ENCODE results near the gene CIZ1.
"Not testable (repeated sequence)": the region's sequence is repeated elsewhere in the genome, so short reads cannot be mapped to it uniquely, and the experiment has no call there.

CIZ1 gene

DNA sequence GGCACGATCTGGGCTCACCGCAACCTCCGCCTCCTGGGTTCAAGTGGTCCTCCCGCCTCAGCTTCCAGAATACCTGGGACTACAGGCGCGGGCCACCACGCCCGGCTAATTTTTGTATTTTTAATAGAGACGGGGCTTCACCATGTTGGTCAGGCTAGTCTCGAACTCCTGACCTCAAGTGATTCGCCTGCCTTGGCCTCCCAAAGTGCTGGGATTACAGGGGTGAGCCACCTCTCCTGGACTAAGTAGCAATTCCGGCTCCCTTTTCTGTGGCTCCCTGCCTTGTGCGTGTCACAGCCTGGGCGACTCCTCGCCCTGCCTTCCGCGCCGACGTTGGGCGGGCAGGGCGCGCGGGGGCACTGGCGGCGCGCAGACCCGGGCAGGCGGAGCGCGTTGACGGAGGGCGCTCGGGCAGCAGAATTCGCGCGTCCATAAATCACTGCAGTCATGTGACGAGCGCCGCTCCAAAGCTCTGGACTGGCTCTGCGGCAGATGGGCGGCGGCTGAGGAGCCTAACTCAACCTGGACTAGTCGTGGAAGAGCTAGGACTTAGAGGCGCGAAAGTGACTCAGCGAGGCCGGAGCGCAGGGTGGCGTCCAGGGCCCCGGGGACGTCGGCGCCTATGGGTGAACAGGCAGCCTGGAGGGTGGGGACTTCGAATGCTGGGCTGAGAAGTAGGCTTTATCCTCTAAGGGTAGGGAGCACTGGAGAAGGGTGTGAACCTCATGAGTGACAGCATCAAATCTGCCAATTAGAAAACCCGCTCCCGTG, 1.4 kb upstream of the CIZ1 start:
- peak overlapping the region; percentile 66 for H3K27ac ChIP-seq
- peak; percentile 83 for DNase-seq (ENCODE audit: low read depth, low spot score)

GRCh38 chr9:128190516-128191405, 611 bp downstream of the CIZ1 start:
- no peak for DNase-seq (ENCODE audit: low read depth, low spot score)
- H3K27ac ChIP-seq = peak overlapping the region; percentile 66

DNA sequence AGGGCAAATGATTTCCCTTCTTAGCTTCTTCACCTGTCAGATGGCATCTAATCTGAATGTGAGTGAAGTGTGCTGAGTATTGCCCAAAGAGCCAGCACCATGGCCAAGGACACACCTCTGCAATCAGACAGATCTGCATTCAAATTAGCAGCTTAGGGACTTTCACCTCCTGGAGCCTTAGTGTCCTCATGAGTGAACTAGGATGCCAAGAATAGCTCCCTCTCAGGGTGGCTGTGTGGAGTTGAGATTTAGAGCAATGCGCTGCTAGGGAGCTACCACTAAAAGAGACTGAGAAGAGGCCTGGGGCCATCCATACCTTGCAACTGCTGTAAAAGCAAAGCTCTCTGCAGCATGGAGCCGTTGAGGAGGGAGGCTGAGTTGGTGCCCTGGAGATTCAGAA, 1.4 kb downstream of the CIZ1 start:
- no peak for DNase-seq (ENCODE audit: low read depth, low spot score)
- no peak overlapping the region for H3K27ac ChIP-seq

DNA sequence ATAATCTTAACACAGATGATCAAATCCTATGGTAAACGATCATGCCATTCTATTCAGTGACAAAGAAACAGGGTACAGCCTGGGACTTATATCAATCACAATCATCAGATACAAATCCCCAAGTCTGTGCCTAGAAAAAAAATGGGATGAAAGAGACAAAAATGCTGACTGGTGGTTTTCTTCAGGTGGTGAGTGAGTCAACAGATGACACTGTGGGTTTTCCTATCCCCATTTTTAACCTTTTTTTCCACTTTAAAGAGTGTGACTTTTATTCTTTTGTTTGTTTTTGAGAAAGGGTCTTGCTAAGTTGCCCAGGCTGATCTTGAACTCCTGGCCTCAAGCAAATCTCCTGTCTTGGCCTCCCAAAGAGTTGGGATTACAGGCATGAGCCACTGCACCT, 3.2 kb downstream of the CIZ1 start:
- no peak for DNase-seq (ENCODE audit: low read depth, low spot score)
- no peak overlapping the region for H3K27ac ChIP-seq

DNA sequence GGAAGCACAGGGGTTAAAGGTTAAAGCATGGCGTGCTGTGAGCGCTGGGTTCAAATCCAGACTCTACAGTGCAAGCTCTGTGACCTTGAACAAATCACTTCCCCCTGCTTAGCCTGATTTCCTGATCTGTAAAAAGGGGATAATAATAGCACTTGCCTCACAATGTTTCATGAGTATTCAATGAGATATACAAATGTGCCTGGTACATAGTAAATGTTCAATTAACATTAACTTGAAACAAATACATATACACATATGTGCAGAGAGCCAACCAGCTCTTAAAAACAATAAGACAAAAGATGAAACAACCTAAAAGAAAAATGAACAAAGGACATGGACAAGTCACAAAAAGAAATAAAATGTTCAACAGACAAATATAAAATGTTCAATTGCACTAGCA, 4.0 kb downstream of the CIZ1 start:
- H3K27ac ChIP-seq = no peak overlapping the region
- DNase-seq (ENCODE audit: low read depth, low spot score) = no peak

DNA sequence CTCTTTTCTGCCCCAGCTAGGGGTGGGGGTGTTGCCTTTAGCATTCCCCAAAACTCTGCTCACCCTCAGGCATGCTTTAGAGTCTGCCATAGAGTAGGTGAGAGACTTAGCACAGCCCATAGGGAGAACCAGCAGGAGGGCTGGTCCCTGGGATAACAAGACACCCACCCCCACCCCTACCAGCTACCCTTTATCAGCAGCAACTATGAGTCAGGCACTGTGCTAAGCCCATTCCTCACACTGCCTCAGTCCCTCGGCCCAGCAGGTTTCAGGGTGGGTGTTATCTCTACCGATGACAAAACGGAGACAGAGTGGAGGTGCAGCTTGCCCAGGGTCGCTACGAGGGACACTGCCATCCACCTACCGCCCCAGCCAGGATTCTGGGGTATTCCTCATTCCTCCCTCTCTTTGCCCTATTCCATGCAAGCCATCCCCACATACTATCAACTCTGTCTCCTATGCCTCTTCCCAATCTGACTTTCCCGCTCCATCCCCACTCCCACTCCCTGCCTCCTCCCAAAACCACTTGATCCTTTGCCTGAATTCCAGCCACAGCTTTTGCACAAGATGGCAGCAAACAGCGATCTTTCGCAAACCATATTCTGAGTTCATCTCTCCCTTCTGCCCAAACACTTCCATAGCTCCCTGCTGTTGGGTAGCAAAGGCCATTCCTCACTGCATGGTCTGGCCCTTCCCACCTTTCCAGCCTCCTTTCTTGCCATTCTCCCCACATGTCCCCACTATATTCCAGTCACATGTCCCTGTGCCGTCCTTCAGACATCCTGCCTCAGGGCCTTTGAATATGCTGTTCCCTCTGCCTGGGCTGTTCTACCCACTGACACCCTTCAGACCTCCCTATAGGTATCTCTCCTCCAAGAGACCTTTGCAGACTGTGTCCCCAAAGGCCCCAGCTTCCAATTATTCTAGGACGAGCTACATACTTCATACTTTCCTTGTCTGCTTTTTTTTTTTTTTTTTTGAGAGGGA, 5.1 kb downstream of the CIZ1 start:
- DNase-seq (ENCODE audit: low read depth, low spot score) = no peak
- no peak overlapping the region for H3K27ac ChIP-seq

- no peak for DNase-seq (ENCODE audit: low read depth, low spot score)
- no peak overlapping the region for H3K27ac ChIP-seq
These were observed 8.3 kb downstream of the CIZ1 start for GRCh38 chr9:128182893-128183588.

DNA sequence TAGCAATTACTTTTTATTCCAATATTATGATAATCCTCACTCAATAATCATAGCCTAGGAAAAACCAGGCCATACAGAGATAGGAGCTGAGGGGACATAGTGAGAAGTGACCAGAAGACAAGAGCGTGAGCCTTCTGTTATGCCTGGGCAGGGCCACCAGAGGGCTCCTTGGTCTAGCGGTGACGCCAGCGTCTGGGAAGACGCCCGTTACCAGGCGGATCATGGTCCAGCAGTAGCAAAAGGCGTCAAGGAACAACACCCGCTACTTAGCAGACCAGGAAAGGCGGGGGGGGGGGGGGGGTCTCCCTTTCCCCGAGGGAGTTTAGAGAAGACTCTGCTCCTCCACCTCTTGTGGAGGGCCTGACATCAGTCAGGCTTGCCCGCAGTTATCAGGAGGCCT, 9.9 kb downstream of the CIZ1 start:
- DNase-seq (ENCODE audit: low read depth, low spot score); H3K27ac ChIP-seq: not testable (repeated sequence)

- DNase-seq (ENCODE audit: low read depth, low spot score) = no peak
- H3K27ac ChIP-seq = no peak overlapping the region
These were observed 10.9 kb downstream of the CIZ1 start for GRCh38 chr9:128180447-128180846.

- no peak overlapping the region for H3K27ac ChIP-seq
- no peak for DNase-seq (ENCODE audit: low read depth, low spot score)
These were observed 11.4 kb downstream of the CIZ1 start for GRCh38 chr9:128180001-128180400.

DNA sequence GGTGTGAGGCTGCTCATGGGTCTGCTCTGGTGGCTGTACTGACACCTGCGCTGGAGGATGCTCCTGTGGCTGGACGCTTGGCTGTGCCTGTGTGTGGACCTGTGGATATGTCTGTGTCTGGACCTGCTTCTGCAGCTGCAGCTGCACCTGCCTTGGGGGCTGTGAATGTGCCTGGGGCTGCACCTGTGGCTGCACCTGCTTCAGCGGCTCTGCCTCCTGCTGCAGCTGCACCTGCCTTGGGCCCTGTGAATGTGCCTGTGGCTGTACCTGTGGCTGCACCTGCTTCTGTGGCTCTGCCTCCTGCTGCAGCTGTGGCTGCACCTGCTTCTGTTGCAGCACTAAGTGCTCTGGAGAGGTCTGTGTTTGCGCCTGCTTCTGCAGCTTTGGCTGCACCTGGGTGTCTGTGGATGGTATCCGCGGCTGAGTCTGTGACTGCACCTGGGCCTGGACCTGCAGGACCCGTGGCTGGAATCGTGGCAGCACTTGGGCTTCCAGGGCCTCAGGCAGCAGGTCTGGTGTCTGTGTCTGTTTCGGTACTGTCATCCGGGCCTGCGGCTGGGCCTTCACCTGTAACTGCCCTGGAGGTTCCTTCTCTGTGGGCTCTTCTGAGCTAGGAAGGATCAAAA, 12.5 kb downstream of the CIZ1 start:
- no peak for DNase-seq (ENCODE audit: low read depth, low spot score)
- H3K27ac ChIP-seq = no peak overlapping the region

DNA sequence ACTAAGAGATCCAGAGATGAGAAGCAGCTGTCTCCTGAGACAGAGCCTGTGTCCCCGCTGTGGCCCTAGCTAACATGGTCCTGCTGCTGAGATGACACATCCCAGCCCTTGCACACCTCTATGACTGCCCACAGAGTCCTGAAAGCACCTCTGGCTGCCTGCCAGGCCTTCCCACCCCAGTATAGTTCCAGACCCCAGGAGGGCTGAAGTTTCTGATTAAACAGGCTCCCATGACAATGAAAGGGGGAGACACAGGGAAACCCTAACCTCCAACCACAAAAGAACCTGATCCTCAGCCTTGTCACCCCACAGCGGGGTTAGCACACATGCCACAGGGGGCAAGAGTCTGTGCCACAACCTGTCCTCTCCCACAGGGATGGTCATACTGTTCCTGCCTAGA, 15.6 kb downstream of the CIZ1 start:
- DNase-seq (ENCODE audit: low read depth, low spot score) = no peak

GRCh38 chr9:128175102-128175563, 16.2 kb downstream of the CIZ1 start:
- DNase-seq (ENCODE audit: low read depth, low spot score) = no peak

More for the DNA sequence above, 15.6 kb downstream of the CIZ1 start:
- no peak overlapping the region for H3K27ac ChIP-seq

GRCh38 chr9:128174062-128174461, 17.3 kb downstream of the CIZ1 start:
- no peak for DNase-seq (ENCODE audit: low read depth, low spot score)
- no peak overlapping the region for H3K27ac ChIP-seq

More at GRCh38 chr9:128175102-128175563, 16.2 kb downstream of the CIZ1 start:
- H3K27ac ChIP-seq = no peak overlapping the region

DNA sequence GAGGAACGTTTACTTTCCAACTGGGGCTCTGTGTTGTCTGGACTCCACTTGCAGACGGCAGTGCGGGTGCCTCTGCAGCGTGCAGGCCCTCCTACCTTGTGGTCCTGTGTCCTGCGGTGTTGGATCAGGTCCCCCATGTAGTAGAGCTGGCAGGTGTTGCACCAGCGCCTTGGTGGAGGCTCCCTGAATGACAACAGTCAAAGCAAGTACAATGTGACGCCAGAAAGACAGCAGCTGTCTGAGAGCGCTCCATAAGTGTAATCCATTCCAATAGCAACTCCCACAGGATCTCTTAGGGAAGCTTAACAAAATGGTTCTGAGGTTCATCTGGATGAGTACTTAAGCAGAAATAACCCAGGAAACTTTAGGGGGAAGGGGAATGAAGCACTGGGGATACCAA, 21.4 kb downstream of the CIZ1 start:
- DNase-seq (ENCODE audit: low read depth, low spot score) = no peak
- H3K27ac ChIP-seq = no peak overlapping the region

DNA sequence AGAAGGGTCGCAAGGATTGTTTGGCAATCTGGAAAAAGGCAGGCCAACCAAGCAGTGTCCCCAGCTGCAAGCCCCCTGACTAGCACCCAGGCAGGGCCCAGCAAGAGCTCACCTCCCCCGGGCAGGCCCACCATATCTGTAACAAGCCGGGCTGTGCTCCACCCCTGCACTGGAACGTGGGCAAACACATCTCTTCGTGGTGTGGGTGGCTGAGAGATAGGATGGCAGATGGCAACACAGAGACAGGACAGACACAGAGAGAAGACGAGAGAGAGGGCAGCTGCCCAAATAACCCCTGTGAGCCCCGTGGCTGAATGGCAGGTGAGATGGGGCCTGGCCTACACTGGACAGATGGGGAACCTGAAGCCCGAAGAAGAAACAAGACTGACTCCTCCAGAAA, 21.9 kb downstream of the CIZ1 start:
- no peak overlapping the region for H3K27ac ChIP-seq

DNA sequence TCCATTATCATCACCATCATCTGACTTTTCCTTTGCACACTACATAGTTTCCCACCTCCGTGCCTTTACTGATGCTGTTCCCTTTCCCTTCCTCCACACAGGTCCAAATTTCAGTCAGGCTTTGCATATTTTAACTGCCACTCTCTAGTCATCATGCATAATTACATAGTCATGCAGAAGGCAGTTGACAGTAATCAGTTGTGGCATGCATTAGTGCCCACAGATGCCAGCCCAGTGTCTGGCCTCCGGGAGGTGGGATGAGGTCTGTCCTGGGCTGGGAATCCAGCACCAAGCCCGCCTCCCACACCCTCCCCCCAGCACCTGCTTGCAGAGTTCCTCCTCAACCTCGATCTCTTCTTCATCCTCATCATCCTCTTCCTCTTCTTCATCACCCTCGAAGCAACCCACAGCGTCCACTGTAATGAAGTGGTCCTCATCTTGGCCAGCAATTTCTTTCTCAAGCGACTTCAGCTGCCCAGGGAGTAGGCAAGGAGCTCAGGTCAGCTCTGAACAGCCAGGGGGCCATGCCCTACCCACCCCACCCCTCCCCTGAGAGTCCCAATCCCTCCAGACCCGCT, 22.6 kb downstream of the CIZ1 start:
- H3K27ac ChIP-seq = no peak overlapping the region
- DNase-seq (ENCODE audit: low read depth, low spot score) = no peak

More for the DNA sequence above, 21.9 kb downstream of the CIZ1 start:
- DNase-seq (ENCODE audit: low read depth, low spot score) = no peak

GRCh38 chr9:128167209-128167608, 24.2 kb downstream of the CIZ1 start:
- DNase-seq (ENCODE audit: low read depth, low spot score) = no peak
- no peak overlapping the region for H3K27ac ChIP-seq

DNA sequence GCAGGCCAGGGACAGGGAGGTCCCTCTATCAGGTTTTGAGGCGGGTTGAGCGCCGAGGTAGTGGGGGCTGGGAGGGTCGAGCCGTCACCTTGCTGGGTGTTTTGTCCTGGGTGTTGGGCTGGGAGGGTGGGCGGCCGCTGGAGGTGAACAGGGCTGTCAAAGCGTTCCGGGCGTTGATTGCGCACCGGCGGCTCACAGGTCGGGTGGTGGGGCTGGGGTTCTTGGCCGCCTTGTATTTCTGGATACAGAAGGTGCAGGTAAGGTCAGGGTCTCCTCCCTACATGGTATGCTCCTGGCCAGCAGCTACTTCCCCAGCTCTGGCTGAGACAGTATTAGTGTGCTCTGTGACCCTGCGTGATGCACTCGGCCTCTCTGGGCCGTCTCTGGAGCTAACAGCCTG, 25.2 kb downstream of the CIZ1 start:
- DNase-seq (ENCODE audit: low read depth, low spot score) = no peak
- H3K27ac ChIP-seq = no peak overlapping the region

Data from epithelial cell of prostate (primary cell).